ENCODE measurements around the gene NAPSA.
"Not testable (repeated sequence)": the region's sequence is repeated elsewhere in the genome, so short reads cannot be mapped to it uniquely, and the experiment has no call there.

NAPSA gene

GRCh38 chr19:50358483-50359327, 6.7 kb downstream of the NAPSA start:
- peak; percentile 67 for DNase-seq

GRCh38 chr19:50357178-50358100, 8.0 kb downstream of the NAPSA start:
- peak; percentile 76 for DNase-seq

DNA sequence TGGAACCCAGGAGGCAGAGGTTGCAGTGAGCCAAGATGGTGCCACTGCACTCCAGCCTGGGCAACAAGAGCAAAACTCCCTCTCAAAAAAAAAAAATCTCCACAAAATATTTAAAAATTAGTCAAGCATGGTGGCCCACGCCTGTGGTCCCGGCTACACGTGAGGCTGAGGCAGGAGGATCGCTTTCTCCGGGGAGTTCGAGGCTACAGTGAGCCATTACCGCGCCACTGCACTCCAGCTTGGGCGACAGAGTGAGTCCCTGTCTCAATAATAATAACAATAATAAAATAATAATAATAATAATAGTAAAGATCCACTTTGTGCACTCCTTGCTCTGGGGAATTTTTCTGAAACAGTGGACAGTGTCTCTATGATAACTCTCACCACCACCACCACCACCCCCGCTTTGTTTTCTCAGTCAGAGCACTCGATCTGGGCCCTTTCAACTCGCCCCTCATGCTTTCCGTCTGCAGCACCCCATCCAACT, 8.7 kb downstream of the NAPSA start:
- no peak for DNase-seq

- DNase-seq = not testable (repeated sequence)
Observed at GRCh38 chr19:50353487-50353880, 12.0 kb downstream of the NAPSA start.

DNA sequence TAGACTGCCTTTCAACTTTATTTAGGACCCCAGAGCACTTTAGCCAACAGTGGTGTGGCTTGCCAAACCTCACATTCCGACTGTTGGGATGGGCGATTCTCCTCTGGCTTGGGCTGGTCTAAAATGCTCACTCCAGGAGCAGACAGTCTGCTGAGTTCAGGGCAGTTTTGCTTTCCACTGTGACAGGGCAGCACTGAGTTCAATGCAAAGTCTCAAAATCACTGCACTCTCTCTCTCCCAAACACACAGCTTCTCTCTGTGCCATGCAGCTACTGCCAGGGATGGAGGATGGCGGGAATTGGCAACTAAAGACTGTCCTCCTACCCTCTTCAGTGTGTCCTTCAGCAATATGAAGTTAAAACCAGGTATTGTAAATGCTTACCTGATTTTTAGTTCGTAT, 13.2 kb downstream of the NAPSA start:
- DNase-seq = no peak

- no peak for DNase-seq
Observed at GRCh38 chr19:50349277-50350057, 16.0 kb downstream of the NAPSA start.

DNA sequence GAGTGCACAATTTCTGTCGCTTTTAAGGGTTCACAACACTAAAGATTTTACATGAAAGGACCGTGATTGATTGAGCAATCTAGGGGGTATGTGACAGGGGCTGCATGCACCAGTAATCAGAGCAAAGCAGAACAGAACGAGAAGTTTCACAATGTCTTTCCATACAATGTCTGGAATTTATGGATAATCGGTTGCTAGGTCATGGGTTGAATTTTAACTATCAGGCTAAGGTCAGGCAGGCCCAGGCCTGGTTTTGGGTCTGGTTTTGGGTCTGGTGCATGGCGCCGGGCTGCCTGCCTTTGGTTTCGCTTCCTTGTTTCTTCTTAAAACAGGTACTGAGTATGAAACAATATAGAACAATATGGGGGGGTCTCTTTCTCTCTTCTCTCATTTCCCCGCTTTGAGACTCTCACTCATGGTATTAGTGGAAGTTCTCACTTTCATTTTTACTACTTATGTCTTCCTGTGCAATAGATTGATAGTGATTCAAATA, 18.3 kb downstream of the NAPSA start:
- not testable (repeated sequence) for DNase-seq

DNA sequence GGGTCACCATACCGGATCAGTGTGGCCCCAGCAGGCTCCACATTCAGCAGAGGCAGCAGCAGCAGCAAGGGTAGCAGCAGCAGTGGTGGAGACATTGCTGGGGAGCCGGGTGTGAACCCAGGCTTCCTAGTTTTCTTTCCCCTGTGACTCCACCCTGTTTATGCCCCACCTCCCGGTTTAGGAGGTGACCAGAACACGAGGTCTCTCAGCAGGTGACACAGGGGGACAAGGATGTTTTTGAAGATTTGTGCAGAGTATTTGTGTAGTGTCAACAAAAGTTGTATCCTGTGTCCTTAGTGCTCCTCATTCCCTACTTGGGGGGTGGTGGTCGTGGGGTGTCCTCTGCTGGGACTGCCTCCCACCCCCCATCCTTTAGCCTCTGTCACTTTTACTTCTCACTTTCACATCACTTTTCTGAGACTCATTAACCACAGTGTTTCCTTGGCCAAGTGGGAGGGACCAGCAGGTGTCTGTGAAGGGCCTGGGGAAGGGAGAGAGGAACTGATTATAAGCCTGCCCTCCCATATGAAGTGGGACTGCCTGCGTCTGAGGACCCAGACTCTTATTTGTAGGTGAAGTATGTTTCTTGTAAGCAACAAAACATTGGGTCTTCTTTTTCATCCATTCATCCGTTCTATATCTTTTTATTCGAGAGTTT, 20.6 kb downstream of the NAPSA start:
- DNase-seq = no peak

DNA sequence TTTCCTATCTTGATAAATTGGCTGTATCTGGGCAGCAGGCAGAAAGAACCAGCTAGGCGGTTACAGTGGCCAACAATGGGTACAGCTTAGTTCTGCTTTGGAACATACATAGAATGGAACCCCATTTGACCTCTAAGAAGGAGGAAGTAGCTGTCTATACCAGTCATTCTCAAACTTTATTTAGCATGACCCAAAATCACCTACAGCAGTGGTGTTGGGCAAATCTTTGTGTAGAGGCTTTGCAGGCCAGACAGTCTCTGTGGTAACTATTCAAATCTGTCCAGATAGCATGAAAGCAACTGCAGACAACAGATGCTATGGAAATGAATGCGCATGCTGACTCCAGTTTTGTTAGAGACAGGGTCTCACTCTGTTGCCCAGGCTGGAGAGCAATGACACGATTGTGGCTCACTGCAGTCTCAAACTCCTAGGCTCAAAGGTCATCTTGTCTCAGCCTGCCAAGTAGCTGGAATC, 24.3 kb downstream of the NAPSA start:
- DNase-seq = no peak

GRCh38 chr19:50340331-50340730, 25.1 kb downstream of the NAPSA start:
- DNase-seq = no peak

- not testable (repeated sequence) for DNase-seq
Observed at GRCh38 chr19:50337031-50337430, 28.4 kb downstream of the NAPSA start.

DNA sequence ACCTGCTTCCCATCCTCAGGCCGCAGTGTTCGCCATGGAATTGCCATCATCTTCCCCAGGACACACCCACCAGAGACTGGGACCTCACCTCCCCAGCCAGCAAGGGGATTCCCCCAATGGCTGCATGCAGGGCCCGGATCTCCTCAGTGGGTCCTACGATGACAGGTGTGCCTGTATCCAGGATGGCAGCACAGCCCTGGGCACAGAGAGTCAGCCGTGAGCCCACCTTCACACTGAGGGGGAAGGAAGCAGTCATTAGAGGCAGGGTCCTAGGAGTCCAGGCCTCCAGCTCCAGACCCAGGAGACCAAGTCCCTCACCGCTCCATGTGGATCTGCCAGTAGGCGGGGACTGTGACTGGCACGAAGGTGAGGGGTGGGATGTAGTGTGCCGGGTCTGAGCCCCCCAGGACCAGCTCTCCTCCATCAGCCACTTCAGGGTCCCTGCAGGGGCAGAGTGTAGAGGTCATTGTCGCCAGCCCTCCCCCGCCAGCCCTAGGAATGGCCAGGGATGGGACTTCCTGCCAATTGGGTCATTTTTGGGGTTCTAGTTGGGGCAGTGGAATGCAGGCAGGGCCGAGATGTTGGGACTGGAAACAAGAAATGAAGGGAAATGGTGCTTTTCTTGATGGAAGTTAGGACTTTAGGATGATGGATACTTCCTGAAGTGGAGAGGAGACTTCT, 30.6 kb downstream of the NAPSA start:
- no peak for DNase-seq

- peak; percentile 46 for DNase-seq
Observed at GRCh38 chr19:50333737-50334617, 31.5 kb downstream of the NAPSA start.

DNA sequence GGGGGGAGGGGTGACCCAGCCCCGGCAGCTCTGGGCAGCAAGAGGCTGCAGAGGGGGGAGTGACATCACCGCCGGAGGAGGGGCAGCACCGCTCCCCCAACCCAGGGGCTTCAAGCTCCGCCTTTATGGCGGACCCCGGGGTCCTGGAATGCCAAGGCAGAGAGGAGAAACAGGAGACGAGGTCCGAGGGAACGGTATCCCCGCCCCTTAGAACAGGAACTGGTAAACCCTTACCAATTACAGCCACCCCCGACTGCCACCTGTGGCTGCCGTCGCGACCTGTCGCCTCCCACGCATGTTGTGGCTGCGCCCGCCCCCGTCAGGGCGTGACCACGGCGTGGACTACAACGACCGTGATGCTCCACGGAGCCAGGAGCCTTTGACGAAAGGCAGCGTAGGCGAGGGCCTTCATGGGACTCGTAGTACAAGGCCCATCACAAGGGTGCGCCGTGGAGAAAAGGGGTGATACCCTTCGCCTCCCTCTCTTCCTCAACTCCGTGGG, 32.2 kb downstream of the NAPSA start:
- DNase-seq = peak; percentile 74

DNA sequence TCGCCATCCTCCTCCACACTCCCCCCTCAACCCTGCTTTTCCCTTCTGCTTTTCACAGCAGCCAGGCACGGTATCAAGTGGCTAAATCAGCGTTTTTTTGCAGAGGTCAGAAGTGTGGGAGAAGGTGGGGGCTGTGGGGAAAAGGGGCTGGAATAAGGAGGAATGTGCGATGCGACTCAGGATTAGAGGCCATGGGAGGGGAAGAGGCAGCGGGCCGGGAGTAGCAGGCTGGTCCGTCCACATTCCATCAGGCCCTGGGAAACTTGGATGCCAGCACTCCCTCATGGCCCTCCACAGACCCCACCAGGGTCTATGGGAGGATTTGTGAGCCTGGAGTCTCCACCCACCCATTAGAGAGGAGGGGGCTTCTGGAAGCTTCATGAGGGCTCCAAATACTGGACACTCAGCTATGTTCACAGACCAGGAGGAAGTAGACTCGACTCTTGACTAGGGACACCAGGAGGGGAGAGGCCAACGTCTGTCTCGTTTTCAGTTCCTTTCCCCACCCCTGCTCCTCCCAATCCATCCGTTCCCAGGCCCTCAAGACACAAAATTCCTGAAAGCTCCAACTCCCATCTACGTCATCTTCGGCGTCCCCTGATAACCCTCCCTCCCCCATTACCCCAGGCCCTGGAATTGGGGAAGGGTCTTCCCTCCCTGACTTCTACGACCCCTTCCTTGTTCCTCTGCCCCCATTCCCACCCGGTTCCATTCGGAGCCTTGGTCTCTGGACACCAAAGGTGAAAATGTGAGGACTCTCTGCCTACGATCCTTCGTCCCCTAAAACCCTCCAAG, 33.0 kb downstream of the NAPSA start:
- DNase-seq = no peak

GRCh38 chr19:50331994-50332243, 33.5 kb downstream of the NAPSA start:
- no peak for DNase-seq

- DNase-seq = no peak
Observed at GRCh38 chr19:50331221-50331993, 34.0 kb downstream of the NAPSA start.

GRCh38 chr19:50330365-50331078, 34.9 kb downstream of the NAPSA start:
- DNase-seq = peak; percentile 97

All from NCI-H1436 (cell line).